K562 (cell line): ENCODE data around the gene SMC5.

Experiments
- EP300 ChIP-seq: IDR thresholded peaks from 2 replicates; pipeline ENCODE4 v1.6.1; 2012; ENCODE audit warnings: low read length, improper control_type of control experiment
- FOXA1 ChIP-seq: fragments of 450-650 bp; IDR thresholded peaks from 2 replicates; pipeline ENCODE4 v1.6.1; 2016; ENCODE audit warnings: mild to moderate bottlenecking, borderline replicate concordance
- MAFG ChIP-seq: fragments of 450-650 bp; conservative IDR thresholded peaks from 2 replicates; pipeline ENCODE4 v1.6.1; 2016; ENCODE audit warnings: missing genetic modification characterization, missing compliant biosample characterization
- NRF1 ChIP-seq, 2 experiments: fragments of 450-650 bp; IDR thresholded peaks in 1 of 2; conservative IDR thresholded peaks in 1 of 2; 2 replicates each; pipeline ENCODE4 v1.6.1; 2014; ENCODE audit warnings: mild to moderate bottlenecking in 2 of 2
- PYGO2 ChIP-seq: fragments of 450-650 bp; IDR thresholded peaks from 2 replicates; pipeline ENCODE4 v1.6.1; 2016; ENCODE audit warnings: mild to moderate bottlenecking, missing genetic modification characterization, moderate library complexity, missing compliant biosample characterization
- TAF9B ChIP-seq: fragments of 450-650 bp; IDR thresholded peaks from 2 replicates; pipeline ENCODE4 v1.6.1; 2018; ENCODE audit warnings: mild to moderate bottlenecking; ENCODE audit not compliant: partially characterized antibody
- ZNF124 ChIP-seq: sonication (generic); formaldehyde crosslinking; IDR thresholded peaks from 2 replicates; pipeline ENCODE4 v1.8.1; 2022; ENCODE audit warnings: missing genetic modification reagents
- ZNF398 ChIP-seq: fragments of 250-450 bp; sonication (Bioruptor Pico); IDR thresholded peaks from 2 replicates; pipeline ENCODE4 v1.8.0; 2021; ENCODE audit warnings: moderate library complexity, mild to moderate bottlenecking, inconsistent platforms
- ZNF561 ChIP-seq: fragments of 450-650 bp; formaldehyde crosslinking; conservative IDR thresholded peaks from 2 replicates; pipeline ENCODE4 v1.4.0; 2020; ENCODE audit warnings: mild to moderate bottlenecking, moderate library complexity
- TF ChIP-seq, protein P1 (sequence below), 3 experiments: IDR thresholded peaks in 2 of 3; conservative IDR thresholded peaks in 1 of 3; 2 replicates each; pipeline ENCODE4 v1.5.1; 2011 to 2012; ENCODE audit warnings: low read length in 3 of 3, mild to moderate bottlenecking in 3 of 3, control low read depth in 2 of 3, improper control_type of control experiment in 1 of 3, inconsistent platforms in 1 of 3, low read depth in 1 of 3, mixed read lengths in 1 of 3, moderate library complexity in 1 of 3; ENCODE audit not compliant: insufficient read depth in 2 of 3
- TF ChIP-seq, protein P2 (sequence below): fragments of 450-650 bp; IDR thresholded peaks from 2 replicates; pipeline ENCODE4 v1.6.1; 2018; ENCODE audit not compliant: partially characterized antibody
- TF ChIP-seq, protein P3 (sequence below): sonication (generic); formaldehyde crosslinking; IDR thresholded peaks from 2 replicates; pipeline ENCODE4 v1.9.0; 2022; ENCODE audit warnings: mild to moderate bottlenecking, missing genetic modification reagents
- TF ChIP-seq, protein P4 (sequence below), 2 experiments: fragments of 450-650 bp in 1 of 2; sonication (generic) in 1 of 2; formaldehyde crosslinking in 1 of 2; IDR thresholded peaks in 1 of 2; conservative IDR thresholded peaks in 1 of 2; 2 replicates each; pipeline versions ENCODE4 v1.6.1 to v1.8.1; 2016 to 2023; ENCODE audit warnings: mild to moderate bottlenecking in 2 of 2, moderate library complexity in 2 of 2, inconsistent platforms in 1 of 2, missing genetic modification reagents in 1 of 2

GRCh38 chr9:70403166-70403565 is 144.4 kb downstream of the SMC5 start:
- TF ChIP-seq PYGO2 (no peak), ZNF398 (CRISPR knock-in tag) (no peak), EP300 (no peak), NRF1 (conservative IDR thresholded peaks at IDR 0.05 in 1 of 2, IDR thresholded peaks at IDR 0.05 in 1 of 2) (no peak), TAF9B (no peak), MAFG (tag) (no peak), ZNF561 (CRISPR knock-in tag) (no peak), FOXA1 (no peak), ZNF124 (no peak)
- TF ChIP-seq, protein P1, sequence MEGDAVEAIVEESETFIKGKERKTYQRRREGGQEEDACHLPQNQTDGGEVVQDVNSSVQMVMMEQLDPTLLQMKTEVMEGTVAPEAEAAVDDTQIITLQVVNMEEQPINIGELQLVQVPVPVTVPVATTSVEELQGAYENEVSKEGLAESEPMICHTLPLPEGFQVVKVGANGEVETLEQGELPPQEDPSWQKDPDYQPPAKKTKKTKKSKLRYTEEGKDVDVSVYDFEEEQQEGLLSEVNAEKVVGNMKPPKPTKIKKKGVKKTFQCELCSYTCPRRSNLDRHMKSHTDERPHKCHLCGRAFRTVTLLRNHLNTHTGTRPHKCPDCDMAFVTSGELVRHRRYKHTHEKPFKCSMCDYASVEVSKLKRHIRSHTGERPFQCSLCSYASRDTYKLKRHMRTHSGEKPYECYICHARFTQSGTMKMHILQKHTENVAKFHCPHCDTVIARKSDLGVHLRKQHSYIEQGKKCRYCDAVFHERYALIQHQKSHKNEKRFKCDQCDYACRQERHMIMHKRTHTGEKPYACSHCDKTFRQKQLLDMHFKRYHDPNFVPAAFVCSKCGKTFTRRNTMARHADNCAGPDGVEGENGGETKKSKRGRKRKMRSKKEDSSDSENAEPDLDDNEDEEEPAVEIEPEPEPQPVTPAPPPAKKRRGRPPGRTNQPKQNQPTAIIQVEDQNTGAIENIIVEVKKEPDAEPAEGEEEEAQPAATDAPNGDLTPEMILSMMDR (IDR thresholded peaks at IDR 0.05 in 2 of 3, conservative IDR thresholded peaks at IDR 0.05 in 1 of 3; ENCODE audit: insufficient read depth in 2 of 3, low read depth in 1 of 3, low read length in 3 of 3): no peak
- TF ChIP-seq, protein P2, sequence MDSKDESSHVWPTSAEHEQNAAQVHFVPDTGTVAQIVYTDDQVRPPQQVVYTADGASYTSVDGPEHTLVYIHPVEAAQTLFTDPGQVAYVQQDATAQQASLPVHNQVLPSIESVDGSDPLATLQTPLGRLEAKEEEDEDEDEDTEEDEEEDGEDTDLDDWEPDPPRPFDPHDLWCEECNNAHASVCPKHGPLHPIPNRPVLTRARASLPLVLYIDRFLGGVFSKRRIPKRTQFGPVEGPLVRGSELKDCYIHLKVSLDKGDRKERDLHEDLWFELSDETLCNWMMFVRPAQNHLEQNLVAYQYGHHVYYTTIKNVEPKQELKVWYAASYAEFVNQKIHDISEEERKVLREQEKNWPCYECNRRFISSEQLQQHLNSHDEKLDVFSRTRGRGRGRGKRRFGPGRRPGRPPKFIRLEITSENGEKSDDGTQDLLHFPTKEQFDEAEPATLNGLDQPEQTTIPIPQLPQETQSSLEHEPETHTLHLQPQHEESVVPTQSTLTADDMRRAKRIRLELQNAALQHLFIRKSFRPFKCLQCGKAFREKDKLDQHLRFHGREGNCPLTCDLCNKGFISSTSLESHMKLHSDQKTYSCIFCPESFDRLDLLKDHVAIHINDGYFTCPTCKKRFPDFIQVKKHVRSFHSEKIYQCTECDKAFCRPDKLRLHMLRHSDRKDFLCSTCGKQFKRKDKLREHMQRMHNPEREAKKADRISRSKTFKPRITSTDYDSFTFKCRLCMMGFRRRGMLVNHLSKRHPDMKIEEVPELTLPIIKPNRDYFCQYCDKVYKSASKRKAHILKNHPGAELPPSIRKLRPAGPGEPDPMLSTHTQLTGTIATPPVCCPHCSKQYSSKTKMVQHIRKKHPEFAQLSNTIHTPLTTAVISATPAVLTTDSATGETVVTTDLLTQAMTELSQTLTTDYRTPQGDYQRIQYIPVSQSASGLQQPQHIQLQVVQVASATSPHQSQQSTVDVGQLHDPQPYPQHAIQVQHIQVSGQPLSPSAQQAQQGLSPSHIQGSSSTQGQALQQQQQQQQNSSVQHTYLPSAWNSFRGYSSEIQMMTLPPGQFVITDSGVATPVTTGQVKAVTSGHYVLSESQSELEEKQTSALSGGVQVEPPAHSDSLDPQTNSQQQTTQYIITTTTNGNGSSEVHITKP: no peak
- TF ChIP-seq, protein P3, sequence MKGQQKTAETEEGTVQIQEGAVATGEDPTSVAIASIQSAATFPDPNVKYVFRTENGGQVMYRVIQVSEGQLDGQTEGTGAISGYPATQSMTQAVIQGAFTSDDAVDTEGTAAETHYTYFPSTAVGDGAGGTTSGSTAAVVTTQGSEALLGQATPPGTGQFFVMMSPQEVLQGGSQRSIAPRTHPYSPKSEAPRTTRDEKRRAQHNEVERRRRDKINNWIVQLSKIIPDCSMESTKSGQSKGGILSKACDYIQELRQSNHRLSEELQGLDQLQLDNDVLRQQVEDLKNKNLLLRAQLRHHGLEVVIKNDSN (CRISPR knock-in tag): no peak
- TF ChIP-seq, protein P4, sequence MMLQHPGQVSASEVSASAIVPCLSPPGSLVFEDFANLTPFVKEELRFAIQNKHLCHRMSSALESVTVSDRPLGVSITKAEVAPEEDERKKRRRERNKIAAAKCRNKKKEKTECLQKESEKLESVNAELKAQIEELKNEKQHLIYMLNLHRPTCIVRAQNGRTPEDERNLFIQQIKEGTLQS (IDR thresholded peaks at IDR 0.05): no peak
- TF ChIP-seq, protein P4 (CRISPR knock-in tag; conservative IDR thresholded peaks at IDR 0.05): no peak
